ENCODE measurements around the gene FRS3. TPM values are rescaled to one million over a fixed set of nuclear protein-coding genes. Genes with fewer than 3 reads are reported as not detected.
A peak's percentile ranks its signal among the peaks of the same experiment; 100 is the strongest.

Gene FRS3
- total and polyA plus RNA-seq, 2 of the 8 experiments (the other 6 are each of a cell fraction or from before 2014, with no cell fraction given) = 3.4 to 4.4 TPM

- Histone ChIP-seq H2AK5ac (ENCODE audit: low read depth, low read length) (no peak overlapping the region), H3K4ac (replicated peaks; ENCODE audit: insufficient read length, low read depth, low read length) (no peak overlapping the region), H4K8ac (ENCODE audit: extremely low read depth, insufficient read depth, low read length) (no peak overlapping the region), H3K79me2 (ENCODE audit: control insufficient read depth in 1 of 2, insufficient read depth in 2 of 2, low read length in 2 of 2) (no peaks in the 10 kb centered on the region), H3K18ac (ENCODE audit: extremely low read depth, low read length) (no peak overlapping the region), H2BK5ac (ENCODE audit: low read depth, low read length) (no peak overlapping the region), H3K4me1 (replicated peaks in 1 of 4; ENCODE audit: control insufficient read depth in 3 of 4, insufficient read depth in 4 of 4, low read length in 3 of 4) (peaks cover 12 to 42% (median 27%) of the 10 kb centered on the region in 4 experiments), H3K56ac (replicated peaks; ENCODE audit: insufficient read length, low read depth, low read length) (no peak overlapping the region), H3K9ac (replicated peaks in 1 of 4; ENCODE audit: extremely low read depth in 1 of 4, low read depth in 3 of 4, low read length in 3 of 4) (no peak overlapping the region), H2BK15ac (ENCODE audit: low read length) (no peak overlapping the region), H3K23me2 (ENCODE audit: low read depth, low read length) (peaks cover 9% of the 10 kb centered on the region; the same call in 1 of the 2 replicates), H3K4me2 (ENCODE audit: insufficient read depth in 1 of 2, low read depth in 2 of 2, low read length in 2 of 2) (peak overlapping the region in 1 of 2 experiments; percentile 71; a peak in 1 of 4 replicates), H2BK20ac (ENCODE audit: low read length) (no peak overlapping the region), H4K20me1 (replicated peaks in 1 of 2; ENCODE audit: control insufficient read depth in 1 of 2, insufficient read depth in 2 of 2, low read length in 2 of 2) (peaks cover 0 to 2% of the 10 kb centered on the region in 2 experiments), H3K27ac (ENCODE audit: low read depth, low read length) (no peak overlapping the region), H2BK120ac (replicated peaks; ENCODE audit: low read depth, low read length) (no peak overlapping the region), H3K79me1 (ENCODE audit: low read depth, low read length) (no peaks in the 10 kb centered on the region), H3K27me3 (replicated peaks in 1 of 4; ENCODE audit: control insufficient read depth in 3 of 4, extremely low read depth in 1 of 4, insufficient read depth in 3 of 4, low read length in 3 of 4) (peaks cover 0 to 8% (median 5%) of the 10 kb centered on the region in 4 experiments; a peak in 3 of 7 replicates), H4K91ac (replicated peaks; ENCODE audit: insufficient read length, low read length) (no peak overlapping the region), H4K5ac (ENCODE audit: insufficient read length, low read depth, low read length) (no peak overlapping the region), H3K23ac (ENCODE audit: insufficient read length) (no peak overlapping the region), H3K9me3 (ENCODE audit: insufficient read depth in 2 of 2, low read depth in 1 of 2, low read length in 1 of 2) (no peaks in the 10 kb centered on the region), H3K36me3 (ENCODE audit: control insufficient read depth in 2 of 4, insufficient read depth in 4 of 4, low read length in 3 of 4) (no peaks in the 10 kb centered on the region), H3K14ac (ENCODE audit: insufficient read length) (no peak overlapping the region), H2AFZ (ENCODE audit: low read length) (no peak overlapping the region), H2BK12ac (ENCODE audit: low read depth, low read length) (no peak overlapping the region), H3K4me3 (ENCODE audit: extremely low read depth in 1 of 4, insufficient read depth in 2 of 4, low read depth in 3 of 4, low read length in 4 of 4) (0 out of 8 replicates have a peak overlapping the region, but pooled peaks of 1 of the 4 experiments have one; percentile 74)
- DNase-seq (ENCODE audit: low read depth in 1 of 2, low spot score in 2 of 2) = no peak
- FAIRE-seq = no peak
- ChIA-PET POLR2A (ENCODE audit: partially characterized antibody) (no interaction called here), CTCF (ENCODE audit: partially characterized antibody) (interaction anchor here (0.9 to 5.3 kb wide), 5 partner anchors 11 to 128 kb away, joined by 3 to 37 read pairs (median 5); no protein-coding TSS in a partner anchor)
- TF ChIP-seq HDAC2 (IDR thresholded peaks at IDR 0.05; ENCODE audit: borderline replicate concordance in 1 of 2, low read depth in 2 of 2, low read length in 2 of 2) (peak in 1 of 2 experiments; percentile 58; a peak in 1 of 4 replicates), KDM1A (IDR thresholded peaks at IDR 0.05; ENCODE audit: borderline replicate concordance, low read length) (peak; percentile 58; the same call in 1 of the 2 replicates), POU5F1 (IDR thresholded peaks at IDR 0.05; ENCODE audit: low read depth, low read length) (no peak)
These were observed 47.6 kb downstream of the FRS3 start for GRCh38 chr6:41732149-41732548.
